ENCODE measurements around the gene LHPP.
"Not testable (repeated sequence)": the region's sequence is repeated elsewhere in the genome, so short reads cannot be mapped to it uniquely, and the experiment has no call there.

The LHPP gene

DNA sequence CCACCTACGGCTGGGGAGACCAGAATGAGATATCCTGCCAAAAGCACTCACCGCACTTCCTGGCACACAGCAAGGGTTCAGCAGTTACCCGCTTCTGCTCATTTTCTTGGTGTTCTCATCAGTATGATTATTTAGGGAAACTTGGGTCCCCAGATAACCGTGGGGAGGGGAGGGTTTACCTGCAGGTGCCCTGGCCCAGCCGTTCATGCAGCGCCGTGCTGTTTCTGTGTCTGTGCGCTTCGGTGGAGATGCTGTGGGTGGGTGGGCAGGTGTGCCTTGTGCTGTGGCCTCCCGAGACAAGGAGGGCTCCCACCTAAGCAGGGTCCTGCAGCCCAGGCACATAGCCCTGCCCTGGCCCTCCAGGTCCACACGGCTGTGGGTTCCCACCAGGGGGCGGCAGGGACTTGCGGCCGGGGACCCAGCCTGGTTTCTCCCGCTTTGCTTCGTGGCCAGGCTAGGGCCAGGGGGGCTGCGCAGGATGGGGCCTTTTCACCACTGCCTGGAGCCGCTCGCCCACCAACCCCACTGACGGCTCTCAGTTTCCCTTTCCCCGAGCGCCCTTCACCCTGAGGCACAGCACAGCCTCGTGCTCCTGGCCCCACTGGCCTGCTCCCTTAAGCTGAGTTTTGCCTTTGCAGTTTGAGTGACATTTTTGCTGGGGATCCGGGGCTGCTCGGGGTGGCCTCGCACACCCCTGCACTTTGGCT is 78.5 kb downstream of the LHPP start:
- DNase-seq = peak; percentile 82

DNA sequence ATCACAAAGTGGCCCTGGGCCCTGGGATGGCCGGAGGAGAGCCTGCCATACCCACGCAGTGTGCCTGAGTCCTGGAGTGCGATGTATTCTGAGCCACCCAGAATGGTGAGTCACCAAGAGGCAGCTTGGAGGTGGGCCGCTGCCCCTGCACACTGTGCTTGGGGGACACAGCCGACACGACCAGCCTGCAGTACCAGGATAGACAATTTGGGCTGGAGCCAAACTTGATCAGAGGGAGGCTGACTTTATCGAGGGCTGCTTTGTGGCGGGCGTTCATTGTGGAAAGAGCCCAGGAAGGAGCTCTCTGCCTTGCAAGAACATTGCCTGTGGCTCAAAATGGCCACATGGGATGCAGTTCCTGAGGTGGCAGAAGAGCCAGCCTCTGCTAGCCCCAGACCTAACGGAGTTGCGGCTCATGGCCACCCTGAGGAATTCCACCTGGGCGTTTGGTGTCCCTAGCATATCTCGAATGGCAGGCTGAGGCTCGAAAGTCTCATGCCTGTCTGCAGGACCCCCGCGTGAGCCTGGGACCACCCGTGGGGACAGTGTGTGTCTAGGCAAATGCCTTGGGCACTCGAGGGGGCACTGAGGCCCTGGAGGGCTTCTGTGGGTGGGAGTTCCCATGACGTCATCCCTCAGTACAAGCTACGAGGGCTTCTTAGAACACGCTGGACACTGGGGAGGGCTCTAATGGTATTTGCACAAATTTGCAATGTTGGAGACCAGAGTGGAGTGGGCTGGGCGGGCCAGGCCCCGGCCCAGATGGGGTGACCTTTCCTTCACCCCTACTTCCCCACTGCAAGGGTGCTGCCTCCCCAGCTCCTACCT is 79.7 kb downstream of the LHPP start:
- DNase-seq = no peak

DNA sequence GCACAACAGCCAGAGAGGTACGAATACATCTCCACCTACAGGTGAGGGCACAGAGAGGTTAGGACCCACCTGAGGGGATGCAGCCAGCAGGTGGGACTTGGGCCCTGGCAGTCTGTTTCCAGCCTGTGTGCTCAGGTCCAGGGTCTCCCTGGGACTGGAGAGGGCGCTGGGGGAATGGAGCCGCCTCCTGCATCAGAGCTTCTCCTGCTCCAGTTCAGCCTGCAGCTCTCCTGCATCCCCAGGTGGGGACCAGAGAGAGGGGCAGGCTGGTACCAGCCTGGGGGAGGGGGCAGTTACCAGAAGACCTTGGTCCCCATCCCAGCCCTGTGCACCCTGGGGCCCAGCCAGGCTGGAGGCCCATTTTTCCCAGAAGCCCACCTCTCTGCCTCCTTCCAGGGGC is 80.7 kb downstream of the LHPP start:
- no peak for DNase-seq

DNA sequence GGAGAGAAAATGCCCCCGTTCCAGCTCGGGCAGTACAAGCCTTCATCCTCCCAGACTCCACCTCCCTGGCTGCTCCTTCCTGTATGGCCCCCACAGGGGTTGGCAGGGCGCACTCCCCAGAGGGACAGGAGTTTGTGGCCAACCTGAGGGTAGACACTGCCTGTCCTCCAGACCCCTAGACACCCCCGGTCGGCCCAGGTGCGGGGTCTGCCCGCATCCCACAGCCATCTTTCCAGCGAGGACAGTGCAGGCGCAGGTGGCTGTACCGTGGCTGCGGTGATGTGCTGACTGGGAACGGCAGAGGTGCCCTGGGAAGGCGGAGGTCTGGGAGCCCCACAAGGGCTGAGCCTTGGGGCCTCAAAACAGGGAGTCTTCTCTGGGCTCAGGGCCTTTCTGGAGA is 81.5 kb downstream of the LHPP start:
- DNase-seq = no peak

DNA sequence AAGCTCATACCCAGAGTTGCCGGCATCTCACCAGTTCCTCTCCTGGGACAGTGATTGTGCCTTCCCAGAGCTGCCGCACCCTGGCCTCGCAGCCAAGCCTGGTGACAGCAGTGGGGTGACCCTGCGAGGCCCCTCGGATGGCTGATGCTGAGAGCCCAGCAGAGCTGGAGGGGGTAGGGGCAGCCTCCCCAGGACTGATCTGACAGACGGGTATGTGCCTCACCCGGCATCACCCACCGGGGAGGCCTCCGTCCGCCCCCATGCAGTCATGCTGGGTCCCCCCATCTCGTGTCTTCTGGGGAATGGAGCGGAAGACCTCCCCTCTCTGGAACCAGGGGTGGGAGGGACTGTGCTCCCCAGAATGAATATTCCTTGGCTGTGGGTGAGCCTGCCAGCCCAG is 82.3 kb downstream of the LHPP start:
- no peak for DNase-seq

DNA sequence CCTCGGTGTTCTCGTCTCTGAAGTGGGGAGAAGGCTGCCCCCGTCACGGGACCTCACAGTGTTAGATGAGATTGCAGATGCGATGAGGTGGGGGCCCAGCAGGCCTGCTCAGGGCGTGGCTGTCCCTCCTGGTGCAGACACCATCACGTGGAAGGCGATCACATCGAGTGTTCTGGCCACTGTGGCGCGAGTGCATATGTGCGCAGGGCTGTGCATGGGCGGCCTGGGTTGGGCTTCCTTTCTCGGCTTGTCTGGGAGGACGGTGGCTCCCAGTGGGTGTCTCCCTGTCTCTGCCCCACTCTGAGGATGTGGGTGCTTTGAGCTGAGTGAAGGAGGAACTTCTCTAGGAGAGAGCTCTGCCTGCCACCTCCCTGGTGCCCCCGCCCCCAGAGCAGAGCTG is 83.1 kb downstream of the LHPP start:
- no peak for DNase-seq

DNA sequence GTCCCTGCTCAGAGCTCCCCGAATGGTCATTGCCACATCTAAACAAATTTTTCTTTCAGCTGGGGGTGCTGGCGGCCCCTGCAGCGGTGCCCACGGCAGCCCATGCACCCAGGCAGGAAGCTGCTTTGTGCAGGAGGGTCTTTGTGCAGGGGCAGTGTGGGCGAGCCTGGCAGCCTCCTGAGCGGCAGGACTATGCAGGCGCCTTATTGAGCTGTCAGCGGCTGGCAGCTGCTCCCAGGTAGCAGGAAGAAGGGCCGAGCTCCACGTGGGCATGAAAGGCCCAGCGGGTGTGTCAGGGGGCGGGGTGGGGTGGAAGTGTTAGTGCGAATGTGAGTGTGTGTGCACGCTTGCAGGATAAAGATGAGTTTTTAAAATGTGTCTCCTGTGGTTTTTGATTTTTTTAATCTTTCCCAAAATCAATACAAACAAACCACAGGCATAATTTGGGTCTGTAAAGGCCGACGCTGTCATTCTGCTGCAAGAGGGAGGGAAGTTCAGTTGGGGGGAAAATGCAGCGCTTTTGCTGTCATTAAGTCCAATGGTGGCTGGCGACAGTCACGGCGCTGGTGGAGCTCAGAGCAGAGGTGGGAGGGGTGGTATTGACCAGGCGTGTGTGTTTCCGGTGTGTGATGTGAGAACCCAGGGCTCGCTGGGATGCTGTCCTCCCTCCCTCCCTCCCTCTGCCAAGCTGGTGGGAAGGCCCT is 83.9 kb downstream of the LHPP start:
- DNase-seq = peak; percentile 45

DNA sequence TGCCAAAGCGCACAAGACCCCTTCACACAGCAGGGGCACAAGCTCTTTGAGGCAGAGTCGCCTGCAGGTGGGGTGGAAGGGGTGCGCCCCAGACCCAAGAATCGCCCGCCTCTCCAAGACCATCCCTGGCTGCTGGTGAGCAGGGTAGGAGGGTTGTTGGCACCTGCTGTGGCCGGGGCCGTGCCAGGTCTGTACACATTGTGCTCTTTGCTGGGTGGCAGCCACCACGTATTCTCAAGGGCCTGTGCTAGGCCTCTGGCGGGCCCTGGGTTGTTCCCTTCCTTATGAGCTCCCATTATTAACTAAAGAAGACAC is 84.4 kb downstream of the LHPP start:
- DNase-seq = no peak

DNA sequence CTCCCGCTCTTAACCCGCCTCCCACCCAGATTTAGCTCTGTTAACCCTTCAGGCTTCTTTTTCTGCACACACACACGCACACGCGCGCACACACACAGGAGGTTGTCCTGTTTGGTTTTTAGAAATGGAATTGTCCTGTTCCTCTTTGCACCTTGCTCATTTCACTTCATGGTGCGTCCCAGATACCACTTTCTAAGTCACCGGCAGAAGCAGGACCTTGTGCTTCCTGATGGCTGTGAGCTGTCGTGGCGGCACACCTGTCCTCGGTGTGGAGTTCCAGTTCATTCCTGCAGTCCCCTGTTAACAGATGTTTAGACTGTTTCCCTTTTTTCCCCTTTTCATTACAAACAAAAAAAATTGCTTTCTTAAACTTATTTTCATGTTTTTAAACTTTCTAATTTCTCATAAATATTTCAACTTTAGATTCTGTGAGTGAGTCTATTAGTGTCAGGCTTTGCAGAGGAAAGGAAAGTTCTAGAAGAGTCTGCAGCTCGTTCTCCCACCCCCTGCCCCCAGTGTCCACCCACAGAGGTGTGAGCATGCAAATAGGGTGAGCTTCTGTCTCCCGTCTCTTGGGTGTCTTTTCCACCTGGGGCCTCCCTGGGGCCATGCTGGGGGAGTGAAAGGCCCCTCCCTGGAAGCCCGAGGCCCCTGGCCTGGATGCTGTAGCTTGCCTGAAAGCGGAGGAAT is 85.5 kb downstream of the LHPP start:
- no peak for DNase-seq

DNA sequence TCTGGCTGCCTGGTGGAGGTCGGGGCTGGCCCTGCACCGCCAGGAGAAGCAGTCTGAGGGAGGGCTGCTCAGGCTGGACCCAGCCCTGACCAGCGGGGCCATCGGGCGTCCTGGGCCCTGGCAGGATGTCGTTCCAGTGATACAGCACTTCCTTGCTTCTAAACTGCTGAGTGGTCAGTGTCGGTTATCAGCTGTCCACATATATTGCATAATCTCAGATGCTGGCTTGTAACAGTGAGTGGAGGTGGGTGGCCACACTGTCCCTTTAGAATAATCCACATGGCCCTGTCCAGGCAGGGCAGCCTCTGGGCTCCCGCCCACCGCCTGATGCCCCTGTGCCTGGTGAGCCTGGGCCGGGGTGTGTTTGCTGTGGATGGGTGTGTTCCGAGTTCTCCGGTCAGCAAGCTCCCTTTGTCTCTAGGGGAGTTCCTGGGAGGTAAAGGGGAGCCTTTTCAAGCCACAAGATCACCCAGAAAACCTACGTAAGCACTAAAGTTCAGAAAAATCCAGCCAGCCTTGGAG is 86.1 kb downstream of the LHPP start:
- no peak for DNase-seq

DNA sequence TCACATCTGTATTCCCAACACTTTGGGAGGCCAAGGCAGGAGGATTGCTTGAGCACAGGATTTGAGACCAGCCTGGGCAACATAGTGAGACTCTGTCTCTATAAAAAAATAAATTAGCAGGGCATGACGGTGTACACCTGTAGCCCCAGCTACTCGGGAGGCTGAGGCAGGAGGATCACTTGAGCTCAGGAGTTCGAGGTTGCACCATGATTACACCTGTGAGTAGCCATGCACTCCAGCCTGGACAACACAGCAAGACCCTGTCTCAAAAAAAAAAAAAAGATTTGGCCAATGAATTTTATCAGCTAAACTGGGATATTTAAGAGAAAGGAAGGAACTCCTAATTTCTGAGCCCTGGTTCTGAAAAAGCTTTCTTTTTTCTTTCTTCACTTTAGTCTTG is 87.5 kb downstream of the LHPP start:
- not testable (repeated sequence) for DNase-seq

DNA sequence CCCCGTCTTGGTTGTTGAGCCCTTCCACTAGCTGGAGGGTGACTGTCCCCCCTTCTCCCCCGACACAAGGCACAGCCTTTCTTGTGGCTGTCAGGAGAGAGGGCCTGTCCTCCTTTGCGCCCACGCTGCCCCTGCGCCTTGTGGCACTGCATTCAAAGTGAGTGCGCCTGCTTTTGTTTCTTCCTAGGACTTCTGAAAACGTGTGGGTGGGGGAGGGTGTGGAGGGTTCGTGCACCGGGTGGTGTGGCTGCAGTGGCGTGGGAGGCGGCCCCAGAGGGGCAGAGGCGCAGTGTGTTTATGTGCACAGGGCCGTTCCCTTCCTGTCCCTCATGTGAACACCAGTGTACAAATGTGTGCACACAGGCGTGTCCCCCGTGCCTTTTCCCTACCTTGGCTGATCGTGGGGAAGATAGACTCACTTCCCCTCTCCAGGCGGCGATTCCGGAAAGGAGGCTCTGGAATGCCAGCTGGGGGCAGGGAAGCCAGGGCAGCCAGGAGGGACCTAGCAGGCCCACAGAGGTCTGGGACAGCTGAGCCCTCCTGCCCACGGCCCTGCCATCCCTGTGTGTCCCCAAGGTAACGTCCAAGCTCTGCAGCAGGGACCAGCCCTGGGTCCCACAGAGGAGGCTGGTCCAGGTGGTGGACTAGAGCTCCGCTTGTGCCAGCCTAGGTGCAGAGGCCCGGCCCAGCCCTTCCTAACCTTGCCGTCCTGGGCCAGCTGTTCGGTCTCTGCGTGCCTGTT is 88.8 kb downstream of the LHPP start:
- DNase-seq = no peak

DNA sequence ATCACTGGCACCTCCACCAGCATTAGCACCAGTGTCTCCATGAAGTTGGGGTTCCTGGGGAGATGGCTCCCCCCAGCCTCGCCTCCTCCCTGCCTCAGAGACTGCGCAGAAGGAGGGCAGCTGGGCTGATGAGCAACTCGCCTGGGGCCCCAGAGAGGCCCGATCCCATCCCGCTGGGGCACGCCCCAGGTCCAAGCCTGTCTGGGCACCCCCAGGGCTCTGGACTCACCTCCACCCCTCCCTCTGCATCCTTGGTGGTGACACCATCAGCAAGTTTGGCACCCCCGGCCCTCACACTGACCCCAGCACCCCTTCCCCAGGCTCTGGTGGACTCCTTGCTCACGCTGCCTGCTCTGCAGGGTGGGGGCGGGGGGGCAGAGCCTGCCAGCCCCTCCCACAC is 89.5 kb downstream of the LHPP start:
- no peak for DNase-seq

DNA sequence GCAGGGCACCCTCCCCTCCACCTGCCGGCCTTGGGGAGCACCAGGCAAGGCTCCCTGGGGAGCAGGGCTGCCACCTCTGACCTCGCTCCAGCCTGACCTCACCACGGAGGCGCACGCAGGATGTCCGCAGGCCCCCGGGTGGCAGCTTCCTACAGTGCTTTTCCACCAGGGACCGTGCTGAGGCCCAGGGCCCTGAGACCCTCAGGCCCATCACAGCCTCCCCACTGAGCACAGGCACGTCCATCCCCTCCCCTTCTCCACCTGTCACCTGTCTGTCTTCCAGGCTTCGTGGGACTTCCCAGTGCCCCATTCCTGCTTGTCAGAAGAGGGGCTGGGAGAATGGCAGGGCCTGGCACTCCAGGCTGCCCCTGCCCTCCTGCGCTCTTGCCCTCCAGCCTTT is 90.1 kb downstream of the LHPP start:
- no peak for DNase-seq

DNA sequence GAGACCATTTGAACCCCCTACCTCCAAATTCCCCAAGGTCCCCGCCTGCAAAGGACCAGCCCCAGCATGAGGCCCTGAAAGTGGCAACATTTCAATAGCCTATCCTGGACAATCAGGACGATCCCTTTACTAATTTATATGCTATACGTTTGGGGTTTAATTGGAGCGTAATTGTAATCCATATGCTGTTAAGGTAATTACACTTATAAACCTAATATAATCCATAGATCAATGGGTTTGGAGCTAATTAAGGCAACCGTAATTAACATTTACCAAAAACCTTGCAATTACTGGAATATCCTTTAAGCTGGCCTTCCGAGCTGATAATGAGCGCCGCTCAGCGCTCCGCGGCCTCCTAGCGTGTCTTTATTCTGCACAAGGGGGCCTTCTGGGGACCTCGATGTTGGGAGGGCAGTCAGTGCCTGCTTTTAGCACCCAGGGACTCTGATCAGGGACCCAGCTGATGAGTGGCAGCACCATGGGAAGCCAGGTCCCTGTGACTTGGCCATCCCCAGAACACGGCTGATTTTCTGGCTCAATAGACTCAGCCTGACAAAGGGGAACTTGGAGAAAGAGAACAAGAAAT is 91.2 kb downstream of the LHPP start:
- DNase-seq = no peak

DNA sequence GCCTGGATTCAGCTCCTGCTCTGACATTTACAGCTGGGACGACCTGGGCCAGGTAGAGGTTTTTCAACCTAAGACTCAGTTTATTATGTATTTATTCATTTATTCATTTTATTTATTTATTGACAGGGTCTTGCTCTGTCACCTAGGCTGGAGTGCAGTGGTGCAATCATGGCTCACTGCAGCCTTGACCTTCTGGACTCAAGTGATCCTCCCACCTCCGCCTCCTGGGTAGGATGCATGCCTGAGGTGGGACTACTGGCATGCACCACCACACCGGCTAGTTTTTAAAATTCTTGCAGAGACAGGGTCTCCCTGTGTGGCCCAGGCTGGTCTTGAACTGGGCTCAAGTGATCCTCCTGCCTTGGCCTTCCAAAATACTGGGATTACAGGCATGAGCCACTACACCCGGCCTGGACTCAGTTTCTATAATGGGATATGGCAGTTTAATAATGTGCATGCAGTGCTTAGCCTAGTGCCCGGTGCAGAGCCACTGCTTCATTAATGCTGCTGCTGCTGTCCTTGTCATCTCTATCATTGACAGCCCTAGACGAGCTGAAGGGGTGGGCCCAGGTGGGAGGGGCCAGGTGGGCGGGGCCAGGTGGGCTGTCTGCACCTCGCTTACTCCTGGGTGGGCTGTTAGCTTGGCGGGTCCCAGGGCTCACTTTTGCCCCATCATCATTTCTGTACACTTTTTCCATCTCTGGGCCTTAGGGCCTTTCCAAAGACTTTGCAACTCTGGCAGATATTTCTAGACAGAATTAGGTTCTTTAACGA is 92.6 kb downstream of the LHPP start:
- DNase-seq = no peak

DNA sequence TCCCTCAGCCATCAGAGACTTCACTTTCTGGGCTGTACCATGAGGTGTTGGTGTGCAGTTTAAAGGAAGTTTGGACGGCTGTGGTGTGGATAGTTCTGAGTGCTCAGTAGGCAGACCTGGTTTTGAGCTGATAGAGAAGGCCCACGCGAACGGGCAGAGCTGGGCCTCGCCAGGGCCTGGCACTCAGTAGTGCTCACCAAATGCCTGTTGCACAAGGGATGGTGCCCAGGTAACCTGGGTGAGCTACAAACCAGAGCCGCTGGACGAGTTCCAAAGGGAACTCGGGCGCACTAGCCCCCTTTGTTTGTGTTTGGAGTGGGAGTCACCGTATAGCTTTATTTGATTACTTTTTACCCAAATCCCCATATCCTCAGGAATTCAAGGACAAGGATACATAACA is 95.5 kb downstream of the LHPP start:
- DNase-seq = no peak

DNA sequence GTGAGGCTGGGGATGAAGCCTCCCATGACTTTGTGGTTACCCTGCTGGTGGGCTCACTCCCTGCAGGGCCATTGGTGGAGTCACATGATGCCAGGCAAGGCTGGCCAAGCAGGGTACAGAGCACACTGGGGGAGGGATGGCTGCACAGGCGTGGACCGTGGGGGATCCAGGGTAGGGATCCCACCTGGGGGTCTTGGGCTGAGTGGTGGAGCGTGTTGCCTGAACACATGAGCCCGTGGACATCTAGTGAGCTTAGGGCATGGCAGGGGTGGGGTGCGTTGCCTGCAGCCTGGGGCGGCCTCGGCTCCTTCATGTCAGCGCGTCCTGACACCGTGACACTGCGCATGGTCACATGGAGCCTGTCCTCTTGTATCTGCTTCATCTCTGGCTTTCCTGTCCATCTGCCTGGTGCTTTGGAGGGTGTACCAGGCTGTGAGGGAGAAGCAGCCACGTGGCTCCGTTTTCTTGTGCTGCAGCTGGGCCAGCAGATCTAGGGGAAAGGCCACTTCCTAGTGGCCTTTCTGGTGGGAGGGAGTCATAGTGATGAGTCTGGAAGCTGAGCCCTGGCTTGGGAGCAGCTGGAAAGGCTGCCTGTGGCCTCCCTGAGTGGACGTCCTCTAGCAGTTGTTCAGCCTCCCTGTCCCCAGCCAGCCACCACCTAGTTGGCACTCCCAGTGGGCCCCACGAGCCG is 96.2 kb downstream of the LHPP start:
- no peak for DNase-seq

DNA sequence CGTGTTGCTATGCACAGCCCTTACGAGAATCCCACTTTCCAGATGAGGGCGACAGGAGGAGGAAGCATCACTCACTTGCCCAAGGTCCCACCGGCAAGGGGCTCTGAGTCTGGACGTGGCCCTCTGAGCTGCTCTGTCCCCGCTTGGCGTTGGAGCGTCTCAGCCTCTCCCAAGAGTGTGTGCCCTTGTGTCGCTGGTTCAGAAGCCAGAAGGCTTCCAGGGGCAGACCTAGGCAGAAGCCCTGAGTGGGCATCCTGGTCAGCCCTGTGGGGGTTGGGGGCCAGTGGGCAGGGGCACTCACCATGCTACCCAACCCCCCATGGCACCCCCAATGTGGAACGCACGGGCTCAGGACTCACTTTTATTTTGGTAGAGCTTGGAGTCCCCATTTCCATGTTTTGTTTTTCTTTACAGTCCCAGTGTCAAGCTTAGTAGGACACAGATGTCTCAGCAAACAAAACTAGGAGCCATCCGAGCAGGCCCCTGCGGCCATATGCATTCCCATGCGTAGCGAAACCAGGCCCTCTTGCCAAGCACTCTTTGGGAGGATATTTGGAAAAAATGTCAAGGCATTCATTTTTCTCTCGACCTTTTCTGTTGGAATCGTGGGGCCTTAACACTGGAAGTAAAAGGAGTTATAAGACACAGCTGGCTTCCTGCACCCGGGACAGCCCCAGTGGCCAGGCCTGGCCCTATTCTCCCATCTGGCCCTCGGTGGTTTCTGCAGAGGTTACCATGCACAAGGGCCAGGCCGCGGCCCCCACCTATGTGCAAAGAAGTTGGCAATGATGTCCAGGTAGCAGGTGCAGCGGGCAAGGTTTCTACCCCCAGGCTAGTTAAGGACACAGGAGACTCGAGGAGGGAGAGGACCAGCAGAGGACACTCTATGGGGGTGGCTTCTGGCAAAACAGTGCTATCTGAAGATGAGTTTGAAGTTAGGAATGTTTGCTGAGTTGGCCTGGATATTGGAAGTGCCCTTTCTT is 97.0 kb downstream of the LHPP start:
- no peak for DNase-seq
